ENCODE results near the gene OR11H6. TPM values are rescaled to one million over a fixed set of nuclear protein-coding genes. Genes with fewer than 3 reads are reported as not detected.

Gene OR11H6
- total RNA-seq, 1 experiment from 2014 or later: not detected

GRCh38 chr14:20274062-20274461, 50.6 kb downstream of the OR11H6 start:
- BruUV-seq (replicated peaks): no TSS peak
- H3K4me3 ChIP-seq (ENCODE audit: low read depth, low read length, poor library complexity, severe bottlenecking): no peak overlapping the region
- H3K27ac ChIP-seq (ENCODE audit: low read depth, low read length, poor library complexity, severe bottlenecking): no peak overlapping the region
- no peak for TF ChIP-seq EZH2 (IDR thresholded peaks at IDR 0.05; ENCODE audit: borderline replicate concordance, low read depth, low read length, poor library complexity, severe bottlenecking)
- no peak for TF ChIP-seq CTCF (conservative IDR thresholded peaks at IDR 0.05; ENCODE audit: low read depth, low read length)
- H3K9me3 ChIP-seq (ENCODE audit: low read depth, low read length, poor library complexity, severe bottlenecking): peaks cover 15% of the 10 kb centered on the region
- no peaks in the 10 kb centered on the region for H3K36me3 ChIP-seq (ENCODE audit: insufficient read depth, low read length, poor library complexity, severe bottlenecking)
- H3K4me1 ChIP-seq (ENCODE audit: insufficient read depth, low read length, poor library complexity, severe bottlenecking): no peaks in the 10 kb centered on the region
- H3K27me3 ChIP-seq (replicated peaks; ENCODE audit: insufficient read depth, low read depth, low read length, poor library complexity): no peaks in the 10 kb centered on the region
- ChIA-PET POLR2A (ENCODE audit: low non-redundant PET) (no interaction called here), CTCF (no interaction called here)
- DNase-seq (ENCODE audit: low spot score): no peak
- intact Hi-C loops (cut with micrococcal nuclease; ENCODE audit: unreplicated experiment): no loop called here

Other genes with a start within 250 kb of the OR11H6 start
- not detected in 2 replicates for gene OR4K15, start 248.1 kb upstream of the OR11H6 start, total RNA-seq (2021)
- gene OR4Q2, start 221.5 kb upstream of the OR11H6 start, total RNA-seq (2021): not detected in 2 replicates
- not detected in 2 replicates for gene OR4K14, start 204.4 kb upstream of the OR11H6 start, total RNA-seq (2021)
- gene OR4K13, start 187.7 kb upstream of the OR11H6 start, total RNA-seq (2021): not detected in 2 replicates
- not detected in 2 replicates for gene OR4L1, start 163.7 kb upstream of the OR11H6 start, total RNA-seq (2021)
- not detected in 2 replicates for gene OR4K17, start 113.0 kb upstream of the OR11H6 start, total RNA-seq (2021)
- not detected in 2 replicates for gene OR4N5, start 84.9 kb upstream of the OR11H6 start, total RNA-seq (2021)
- gene OR11G2, start 32.8 kb upstream of the OR11H6 start, total RNA-seq (2021): not detected in 2 replicates
- not detected in 2 replicates for gene OR11H7, start 5.3 kb downstream of the OR11H6 start, total RNA-seq (2021)
- gene OR11H4, start 15.6 kb downstream of the OR11H6 start, total RNA-seq (2021): not detected in 2 replicates
- 31.8 and 31.9 TPM in 2 replicates for gene TTC5, start 82.2 kb downstream of the OR11H6 start, total RNA-seq (2021)
- 117 and 121 TPM in 2 replicates for gene CCNB1IP1, start 109.6 kb downstream of the OR11H6 start, total RNA-seq (2021)
- gene PARP2, start 119.9 kb downstream of the OR11H6 start, total RNA-seq (2021): 67.8 and 67.9 TPM in 2 replicates
- gene TEP1, start 189.8 kb downstream of the OR11H6 start, total RNA-seq (2021): 12.3 and 15.9 TPM in 2 replicates
- 0.04 and 0.13 TPM in 2 replicates for gene KLHL33, start 212.5 kb downstream of the OR11H6 start, total RNA-seq (2021)
- gene OSGEP, start 231.1 kb downstream of the OR11H6 start, total RNA-seq (2021): 59.2 and 67.8 TPM in 2 replicates
- 277 and 299 TPM in 2 replicates for gene APEX1, start 231.5 kb downstream of the OR11H6 start, total RNA-seq (2021)
- 32.4 and 34.9 TPM in 2 replicates for gene PIP4P1, start 237.7 kb downstream of the OR11H6 start, total RNA-seq (2021)
- gene PNP, start 245.7 kb downstream of the OR11H6 start, total RNA-seq (2021): 78.3 and 97.0 TPM in 2 replicates